DOHH2 (cell line): ENCODE data around the gene METTL23.
"Not testable (repeated sequence)": the region's sequence is repeated elsewhere in the genome, so short reads cannot be mapped to it uniquely, and the experiment has no call there.

ENCODE experiments used
- H3F3A ChIP-seq: fragments of 200-600 bp; sonication (generic), shearing (Covaris generic); 2 replicates; pipeline ENCODE4 v1.6.0; 2016; ENCODE audit warnings: antibody characterized with exemption, mild to moderate bottlenecking; ENCODE audit not compliant: control insufficient read depth, insufficient read depth
- H3K27ac ChIP-seq: fragments of 200-600 bp; sonication (generic); 2 replicates; pipeline ENCODE4 v1.5.1; 2014; ENCODE audit warnings: low read depth, mild to moderate bottlenecking, low read length, moderate library complexity
- H3K27me3 ChIP-seq: fragments of 200-600 bp; sonication (generic); 2 replicates; pipeline ENCODE4 v1.6.1; 2014; ENCODE audit warnings: mild to moderate bottlenecking, low read length, mixed read lengths; ENCODE audit not compliant: control insufficient read depth
- H3K36me3 ChIP-seq: fragments of 200-600 bp; sonication (generic); 2 replicates; pipeline ENCODE4 v1.6.1; 2014; ENCODE audit warnings: mild to moderate bottlenecking, low read length, moderate library complexity, mixed read lengths; ENCODE audit not compliant: control insufficient read depth
- H3K4me1 ChIP-seq: fragments of 200-600 bp; sonication (generic); 2 replicates; pipeline ENCODE4 v1.6.1; 2014; ENCODE audit warnings: mild to moderate bottlenecking, low read length, mixed read lengths; ENCODE audit not compliant: control insufficient read depth
- H3K4me2 ChIP-seq: fragments of 200-600 bp; sonication (generic); 2 replicates; pipeline ENCODE4 v1.6.0; 2014; ENCODE audit warnings: mild to moderate bottlenecking, low read length, moderate library complexity
- H3K4me3 ChIP-seq: fragments of 200-600 bp; sonication (generic); 2 replicates; pipeline ENCODE4 v1.5.1; 2014; ENCODE audit warnings: mild to moderate bottlenecking, low read length, mixed read lengths
- H3K79me2 ChIP-seq: fragments of 200-600 bp; sonication (generic); 2 replicates; pipeline ENCODE4 v1.6.1; 2014; ENCODE audit warnings: mild to moderate bottlenecking, low read length, mixed read lengths; ENCODE audit not compliant: control insufficient read depth
- H3K9me2 ChIP-seq: fragments of 200-600 bp; sonication (generic); replicated peaks from 2 replicates; pipeline ENCODE4 v1.6.1; 2014; ENCODE audit warnings: mild to moderate bottlenecking, low read length, mixed read lengths; ENCODE audit not compliant: control insufficient read depth
- H3K9me3 ChIP-seq: fragments of 200-600 bp; sonication (generic); 2 replicates; pipeline ENCODE4 v1.6.1; 2014; ENCODE audit warnings: antibody characterized with exemption, low read length, mixed read lengths; ENCODE audit not compliant: control insufficient read depth, insufficient read depth
- H4K20me1 ChIP-seq: fragments of 200-600 bp; sonication (generic); 2 replicates; pipeline ENCODE4 v1.6.0; 2014; ENCODE audit warnings: low read depth, mild to moderate bottlenecking, antibody characterized with exemption, low read length, moderate library complexity; ENCODE audit not compliant: control insufficient read depth, insufficient read depth
- CTCF ChIP-seq: fragments of 200-600 bp; sonication (generic); IDR thresholded peaks from one replicate; pipeline ENCODE4 v1.5.1; 2014; ENCODE audit warnings: antibody characterized with exemption, mild to moderate bottlenecking, low read depth, low read length; ENCODE audit not compliant: poor library complexity, severe bottlenecking
- EZH2phosphoT487 ChIP-seq: fragments of 200-600 bp; sonication (generic); IDR thresholded peaks from 2 replicates; pipeline ENCODE4 v1.6.1; 2017; ENCODE audit warnings: borderline replicate concordance, mild to moderate bottlenecking, antibody characterized with exemption, low read length, moderate library complexity, mixed read lengths

The METTL23 gene

DNA sequence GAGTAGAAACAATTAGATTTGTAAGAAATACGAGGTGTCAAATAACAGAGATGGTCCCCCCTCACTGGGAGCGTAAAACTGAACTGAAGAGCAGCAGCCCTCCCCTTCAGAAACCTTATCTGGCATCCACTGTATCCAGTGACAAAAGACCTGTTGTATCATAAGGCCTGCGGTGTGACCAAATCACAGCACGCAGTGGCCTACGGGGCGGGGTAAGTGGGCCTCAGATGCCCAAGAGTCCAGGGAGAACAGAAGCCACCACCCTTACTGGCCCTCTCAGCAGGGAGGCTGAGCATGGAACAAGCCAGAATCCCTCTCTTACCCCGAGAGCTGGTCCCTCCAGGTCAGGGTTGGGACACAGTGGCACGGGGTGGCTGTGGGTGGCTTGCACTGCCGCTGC is 5.7 kb upstream of the METTL23 start:
- no peak overlapping the region for H3K4me3 ChIP-seq
- 0 out of 2 replicates have a peak, but pooled peaks cover 3% of the 10 kb centered on the region for H4K20me1 ChIP-seq
- TF ChIP-seq CTCF, result no peak
- TF ChIP-seq EZH2phosphoT487, result no peak
- H3K27ac ChIP-seq, result no peak overlapping the region
- no peaks in the 10 kb centered on the region for H3K9me2 ChIP-seq
- H3K79me2 ChIP-seq, result peaks cover 35% of the 10 kb centered on the region
- no peak overlapping the region for H3K4me2 ChIP-seq
- peaks cover 88% of the 10 kb centered on the region for H3K36me3 ChIP-seq
- H3F3A ChIP-seq, result no peaks in the 10 kb centered on the region; the same call in 1 of the 2 replicates
- H3K9me3 ChIP-seq, result no peaks in the 10 kb centered on the region
- no peaks in the 10 kb centered on the region for H3K27me3 ChIP-seq
- peaks cover 13% of the 10 kb centered on the region for H3K4me1 ChIP-seq

DNA sequence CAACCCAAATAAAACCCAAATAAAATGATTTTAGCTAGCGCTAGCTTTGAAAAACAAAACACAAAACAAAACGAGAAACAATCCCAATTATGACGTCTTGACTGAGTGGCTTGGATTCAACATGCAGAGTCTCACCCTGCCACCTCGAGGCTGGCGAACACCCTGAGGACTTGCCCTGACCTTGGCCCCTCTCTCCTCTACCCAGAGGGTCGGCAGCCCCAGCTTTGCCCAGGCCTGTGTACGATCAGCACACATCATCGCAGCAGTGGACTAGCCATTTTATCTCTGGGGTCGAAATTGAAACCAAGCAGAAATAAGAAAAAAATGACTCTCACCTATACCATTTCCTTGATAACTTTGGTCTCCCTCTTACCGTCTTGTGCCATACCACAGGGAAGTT is 5.2 kb upstream of the METTL23 start:
- Histone ChIP-seq H3K27me3 (no peaks in the 10 kb centered on the region), H3K27ac (no peak overlapping the region), H4K20me1 (0 out of 2 replicates have a peak, but pooled peaks cover 3% of the 10 kb centered on the region), H3K79me2 (peaks cover 38% of the 10 kb centered on the region), H3K36me3 (peaks cover 83% of the 10 kb centered on the region), H3K9me3 (no peaks in the 10 kb centered on the region), H3K4me1 (peaks cover 13% of the 10 kb centered on the region), H3F3A (no peaks in the 10 kb centered on the region; the same call in 1 of the 2 replicates), H3K4me2 (no peak overlapping the region), H3K9me2 (no peaks in the 10 kb centered on the region), H3K4me3 (no peak overlapping the region)
- no peak for TF ChIP-seq CTCF
- TF ChIP-seq EZH2phosphoT487, result no peak

DNA sequence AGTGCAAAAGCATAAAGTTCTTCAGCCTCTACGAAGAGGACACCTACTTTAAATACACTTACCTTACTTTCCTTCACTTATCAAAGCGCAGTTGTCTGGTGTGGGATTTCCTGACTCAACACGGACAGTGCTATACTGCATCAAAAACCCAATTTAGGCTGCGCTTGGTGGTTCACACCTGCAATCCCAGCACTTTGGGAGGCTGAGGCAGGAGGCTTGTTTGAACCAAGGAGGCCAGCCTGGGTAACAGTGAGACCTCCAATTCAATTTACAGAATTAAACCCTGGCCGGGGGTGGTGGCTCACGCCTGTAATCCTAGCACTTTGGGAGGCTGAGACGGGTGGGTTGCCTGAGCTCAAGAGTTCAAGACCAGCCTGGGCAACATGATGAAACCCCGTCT is 4.4 kb upstream of the METTL23 start:
- TF ChIP-seq EZH2phosphoT487 (no peak), CTCF (no peak)
- no peaks in the 10 kb centered on the region for H3K27me3 ChIP-seq
- no peaks in the 10 kb centered on the region; the same call in 1 of the 2 replicates for H3F3A ChIP-seq
- H3K36me3 ChIP-seq, result peaks cover 80% of the 10 kb centered on the region
- no peak overlapping the region for H3K27ac ChIP-seq
- 0 out of 2 replicates have a peak, but pooled peaks cover 3% of the 10 kb centered on the region for H4K20me1 ChIP-seq
- H3K79me2 ChIP-seq, result peaks cover 44% of the 10 kb centered on the region
- peaks cover 13% of the 10 kb centered on the region for H3K4me1 ChIP-seq
- no peak overlapping the region for H3K4me3 ChIP-seq
- H3K9me2 ChIP-seq, result no peaks in the 10 kb centered on the region
- no peaks in the 10 kb centered on the region for H3K9me3 ChIP-seq
- no peak overlapping the region for H3K4me2 ChIP-seq

GRCh38 chr17:76722977-76723376 is 3.7 kb upstream of the METTL23 start:
- not testable (repeated sequence) for H3K27ac ChIP-seq, H3K4me2 ChIP-seq, H4K20me1 ChIP-seq, H3K4me3 ChIP-seq, H3K9me3 ChIP-seq, H3K9me2 ChIP-seq, H3F3A ChIP-seq, H3K27me3 ChIP-seq
- H3K36me3 ChIP-seq, result peaks cover 84% of the 10 kb centered on the region
- peaks cover 17% of the 10 kb centered on the region for H3K4me1 ChIP-seq
- peaks cover 51% of the 10 kb centered on the region for H3K79me2 ChIP-seq
